Measurements from ENCODE around the gene SLC16A13. TPM values are rescaled to one million over a fixed set of nuclear protein-coding genes. Genes with fewer than 3 reads are reported as not detected.
A peak's percentile ranks its signal among the peaks of the same experiment; 100 is the strongest.

SLC16A13 gene
- total and polyA plus RNA-seq, 11 donors: 0.83 to 2.1 (median 1.0) TPM

DNA sequence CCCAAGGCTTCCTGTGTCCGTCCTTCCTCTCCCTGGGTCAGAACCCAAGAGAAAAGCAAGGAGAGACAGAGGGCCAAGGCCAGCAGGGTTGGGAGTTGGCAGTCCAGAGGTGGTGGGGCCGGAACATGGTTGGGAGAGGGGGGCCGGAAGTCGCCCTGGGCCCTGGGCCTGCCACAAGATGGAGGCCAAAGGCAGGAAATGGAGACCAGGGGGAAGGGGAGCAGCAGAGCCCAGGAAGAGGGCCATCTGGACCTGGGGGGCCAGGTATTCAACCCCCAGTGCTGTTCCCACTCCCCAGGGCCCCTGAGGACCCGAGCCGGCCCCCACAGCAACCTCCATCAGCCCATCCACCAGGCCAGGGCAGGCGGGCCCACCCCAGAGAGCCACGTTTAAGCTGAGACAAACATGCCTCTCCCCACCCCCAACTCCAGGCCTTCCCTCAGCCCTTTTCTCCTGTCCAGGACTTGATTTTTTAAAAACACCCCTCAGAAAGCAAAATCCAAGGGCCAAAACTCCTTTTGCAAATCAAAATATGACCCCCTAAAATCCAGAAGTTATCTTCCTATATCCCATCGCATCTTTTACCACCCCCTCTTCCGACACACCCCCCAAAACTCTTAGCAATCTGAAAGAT, 17.4 kb upstream of the SLC16A13 start:
- Histone ChIP-seq H3K9me3 (no peaks in the 10 kb centered on the region), H3K27me3 (peaks cover 0 to 19% (median 0%) of the 10 kb centered on the region in 9 donors), H3K36me3 (peaks cover 0 to 17% (median 6%) of the 10 kb centered on the region in 9 donors), H3K4me3 (peak overlapping the region; percentile 28 to 97 (median 65)), H3K4me1 (peaks cover 18 to 87% (median 58%) of the 10 kb centered on the region in 12 donors), H3K27ac (peak overlapping the region; percentile 85 to 99 (median 97))
- peak; percentile 58 to 81 (median 69) for DNase-seq
- WGBS, 4 donors: 57 to 68% (median 61%) methylated on average over 8 to 10 of the region's 10 CpGs
- intact Hi-C loops (cut with DNase I): loop anchor here in 2 of 10 donors (10.0 kb wide), 1 partner anchor 264 kb away; the partner anchor contains the start of gene XAF1 (in 2 of the 2)
- TF ChIP-seq POLR2A (IDR thresholded peaks at IDR 0.05) (peak in 1 of 2 donors; percentile 40), CTCF (IDR thresholded peaks at IDR 0.05) (no peak)
- peak in 2 of 4 donors; percentile 2 to 8 for ATAC-seq

DNA sequence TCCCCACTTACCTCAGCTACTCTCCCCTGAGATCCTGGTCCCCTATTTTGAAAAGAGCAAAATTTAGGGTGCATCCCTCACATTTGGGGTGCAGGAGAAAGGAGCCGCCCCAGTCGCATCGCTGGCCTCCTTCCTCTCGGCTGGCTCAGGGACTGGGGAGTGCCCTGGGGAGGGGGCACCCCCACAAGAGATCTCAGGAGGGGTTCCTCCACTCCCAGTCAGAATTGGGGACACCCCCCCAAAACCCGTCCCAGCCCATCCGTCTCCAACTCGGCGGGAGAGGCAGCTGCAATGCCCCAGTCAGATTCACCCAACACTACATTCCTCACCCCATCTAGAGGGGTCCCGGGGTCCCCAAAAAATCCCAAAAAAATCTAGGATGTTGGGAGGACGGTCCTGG, 16.4 kb upstream of the SLC16A13 start:
- intact Hi-C loops (cut with DNase I): loop anchor here in 2 of 10 donors (10.0 kb wide), 1 partner anchor 265 kb away; the partner anchor contains the start of gene XAF1 (in 2 of the 2)
- DNase-seq (peak in 1 of 5 donors; percentile 25), ATAC-seq (no peak)
- WGBS, 4 donors: 19 to 34% (median 25%) methylated on average over 10 of the region's 10 CpGs
- peak overlapping the region; percentile 85 to 99 (median 97) for H3K27ac ChIP-seq
- H3K36me3 ChIP-seq: peaks cover 0 to 17% (median 6%) of the 10 kb centered on the region in 9 donors
- H3K4me1 ChIP-seq: peaks cover 17 to 82% (median 52%) of the 10 kb centered on the region in 12 donors
- H3K9me3 ChIP-seq: no peaks in the 10 kb centered on the region
- TF ChIP-seq POLR2A (IDR thresholded peaks at IDR 0.05) (no peak), CTCF (IDR thresholded peaks at IDR 0.05) (no peak)
- peak overlapping the region; percentile 28 to 97 (median 65) for H3K4me3 ChIP-seq
- H3K27me3 ChIP-seq: peaks cover 0 to 24% (median 0%) of the 10 kb centered on the region in 9 donors

DNA sequence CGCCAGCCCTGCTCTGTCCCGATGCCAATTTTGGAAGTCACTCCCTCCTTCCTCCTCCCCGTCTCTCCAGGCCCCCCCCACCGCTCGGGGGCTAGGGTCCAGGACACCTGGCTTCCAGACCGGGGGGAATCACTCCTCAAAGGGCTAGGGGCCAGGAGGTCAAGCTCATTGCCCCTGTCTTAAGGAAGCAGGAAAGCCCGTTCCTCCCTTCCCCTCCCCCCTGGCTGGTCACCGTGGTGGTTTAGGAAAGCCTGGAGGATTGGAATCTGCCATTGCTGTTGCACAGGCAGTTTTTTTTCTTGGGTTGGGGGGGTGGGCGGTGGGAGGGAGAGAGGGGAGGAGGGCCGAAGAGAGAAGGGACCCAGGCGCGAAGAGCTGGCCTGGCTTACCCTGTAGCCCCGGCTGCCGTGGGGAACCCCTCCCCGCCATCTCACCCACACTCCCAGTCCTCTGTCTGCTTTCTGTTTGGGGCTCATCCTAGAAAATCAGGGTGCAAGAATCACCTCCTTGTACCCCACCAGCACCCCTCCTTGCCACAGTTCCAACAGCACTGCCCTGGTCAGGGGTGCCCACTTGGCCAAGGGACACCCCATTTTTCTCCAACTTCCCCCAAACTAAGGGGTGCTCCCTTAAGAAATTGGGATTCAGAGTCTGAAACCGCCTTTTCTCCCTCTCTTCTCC, 15.8 kb upstream of the SLC16A13 start:
- TF ChIP-seq POLR2A (IDR thresholded peaks at IDR 0.05) (no peak), CTCF (IDR thresholded peaks at IDR 0.05) (no peak)
- Histone ChIP-seq H3K27ac (peak overlapping the region; percentile 85 to 99 (median 97)), H3K4me1 (peaks cover 17 to 88% (median 52%) of the 10 kb centered on the region in 12 donors), H3K27me3 (peaks cover 0 to 24% (median 0%) of the 10 kb centered on the region in 9 donors), H3K9me3 (no peaks in the 10 kb centered on the region), H3K4me3 (peak overlapping the region; percentile 24 to 97 (median 65)), H3K36me3 (peaks cover 0 to 20% (median 8%) of the 10 kb centered on the region in 9 donors)
- intact Hi-C loops (cut with DNase I): loop anchor here in 3 of 10 donors (5.0 to 10.0 kb wide), 2 partner anchors 108 to 265 kb away; partner anchors contain the start of gene XAF1 (in 3 of the 3)
- ATAC-seq: no peak
- WGBS, 4 donors: 6 to 13% (median 10%) methylated on average over 11 to 16 of the region's 16 CpGs
- peak; percentile 66 to 74 (median 69) for DNase-seq

Measured in heart left ventricle (tissue), 16 donors.